Measurements from ENCODE around the gene LENEP.

LENEP gene

DNA sequence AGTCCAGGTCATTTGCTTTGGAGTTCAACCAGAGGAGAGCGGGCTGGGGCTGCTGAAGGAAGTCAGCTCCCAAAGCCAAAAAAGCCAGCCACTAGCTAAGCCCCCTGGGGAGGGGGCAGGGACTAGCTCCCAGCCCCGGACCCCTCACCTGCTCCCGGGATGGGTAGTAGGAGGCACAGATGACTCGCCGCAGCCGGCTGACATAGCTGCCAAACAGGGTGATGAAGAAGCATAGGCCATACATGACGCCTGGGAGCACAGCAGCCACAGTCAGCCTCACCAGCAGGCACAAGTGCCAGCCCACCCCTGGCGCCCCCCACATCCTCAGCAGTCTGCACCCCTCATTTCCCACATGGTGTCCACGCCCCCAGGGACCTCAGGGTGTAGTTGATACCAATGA lies 32.8 kb downstream of the LENEP start:
- DNase-seq (ENCODE audit: low read depth in 2 of 2, low spot score in 1 of 2): no peak

DNA sequence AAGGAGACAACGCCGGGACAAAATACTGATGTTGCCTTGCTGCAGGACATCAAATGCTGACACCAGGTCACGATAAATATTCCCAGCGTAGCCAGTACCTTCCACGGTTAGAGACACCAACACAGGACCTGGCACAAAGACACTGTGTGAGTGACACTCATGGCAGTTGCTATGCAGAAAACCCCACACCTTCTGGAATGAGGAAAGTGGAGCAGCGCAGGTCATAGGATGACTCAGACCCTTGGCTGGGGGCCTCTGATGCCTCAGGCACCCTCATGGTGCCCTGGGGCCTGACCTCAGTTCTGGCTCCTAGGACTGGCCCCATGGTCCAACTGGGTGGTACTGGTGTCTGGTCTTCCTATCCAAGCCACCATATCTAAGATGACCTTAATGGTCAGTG lies 33.2 kb downstream of the LENEP start:
- no peak for DNase-seq (ENCODE audit: low read depth in 2 of 2, low spot score in 1 of 2)

DNA sequence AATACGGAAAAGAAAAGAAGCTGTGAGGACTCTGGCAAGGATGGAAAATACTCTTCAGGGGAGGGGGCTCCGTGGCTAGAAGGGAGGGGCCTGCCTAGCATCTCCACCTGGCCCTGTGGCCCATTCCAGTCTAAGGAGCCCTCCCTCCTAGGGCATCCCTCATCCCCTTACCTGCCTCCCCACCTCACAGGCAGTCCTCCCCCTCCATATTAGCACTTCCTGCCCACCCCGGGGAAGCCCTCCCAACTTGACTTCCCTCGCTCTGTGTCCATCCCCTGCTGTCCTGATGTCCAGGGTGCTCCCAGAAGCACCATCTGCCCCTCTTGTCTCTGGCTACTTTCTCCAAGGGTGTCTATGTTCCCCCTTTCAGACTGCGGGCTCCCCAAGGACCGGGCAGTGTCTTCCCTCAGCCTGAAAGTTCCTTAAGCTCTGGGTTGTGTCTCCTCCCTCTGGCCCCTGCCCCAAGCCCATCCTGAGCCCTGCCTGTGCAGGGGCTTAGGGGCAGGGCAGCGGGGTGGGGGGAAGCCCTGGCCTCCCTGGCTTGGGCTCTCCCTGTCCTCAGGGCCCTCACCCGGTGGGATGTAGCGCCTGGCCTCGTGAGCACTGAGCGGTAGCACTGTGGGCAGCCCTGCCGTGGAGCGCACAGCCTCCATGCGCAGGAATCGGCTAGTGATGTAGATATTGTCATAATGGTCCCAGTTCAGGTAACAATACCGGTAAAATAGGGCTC lies 36.3 kb downstream of the LENEP start:
- no peak for DNase-seq (ENCODE audit: low read depth in 2 of 2, low spot score in 1 of 2)

DNA sequence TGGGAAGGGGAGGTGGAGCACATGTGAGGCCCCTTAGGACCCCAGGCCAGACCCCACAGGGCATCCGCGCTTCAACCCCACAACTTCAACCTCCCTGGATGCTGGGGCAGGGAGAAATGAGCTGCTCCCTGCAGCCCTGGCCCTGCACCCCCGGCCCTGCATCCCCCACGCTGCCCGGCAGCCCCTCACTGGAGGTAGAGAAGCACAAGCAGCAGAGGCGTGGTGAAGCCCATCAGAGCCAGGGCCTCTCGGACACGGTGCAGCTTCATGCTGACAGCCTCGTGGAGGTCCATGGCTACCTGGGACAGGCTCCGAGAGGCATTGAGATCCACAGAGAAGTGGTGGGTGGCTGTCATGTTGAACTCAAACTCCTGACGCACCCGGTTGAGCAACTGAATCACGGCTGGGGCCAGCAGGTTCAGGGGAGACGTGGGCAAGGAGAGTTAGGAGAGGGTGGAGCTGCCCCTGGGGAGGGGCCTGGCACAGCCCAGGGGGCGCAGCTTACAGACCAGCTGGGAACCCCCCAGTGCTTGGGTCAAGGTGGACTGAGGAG lies 36.9 kb downstream of the LENEP start:
- no peak for DNase-seq (ENCODE audit: low read depth in 2 of 2, low spot score in 1 of 2)

DNA sequence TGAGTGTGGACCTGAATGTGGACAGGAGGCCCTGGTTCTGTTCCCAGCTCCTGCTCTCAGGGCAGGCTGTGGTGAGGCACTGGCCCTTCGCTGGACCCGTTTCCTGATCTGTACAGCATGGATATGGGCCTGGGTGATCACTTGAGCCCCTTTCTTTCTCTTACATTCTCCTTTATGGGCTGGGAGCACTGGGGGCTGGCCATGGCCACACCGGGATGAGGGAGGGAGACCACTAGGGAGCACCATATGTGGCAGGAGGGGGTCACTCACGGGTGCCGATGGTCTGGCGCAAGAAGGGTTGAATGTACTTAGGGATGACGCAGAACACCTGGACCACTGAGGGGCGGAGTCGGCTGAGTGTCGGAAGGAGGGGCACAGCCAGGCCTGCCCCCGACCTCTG lies 37.5 kb downstream of the LENEP start:
- no peak for DNase-seq (ENCODE audit: low read depth in 2 of 2, low spot score in 1 of 2)

DNA sequence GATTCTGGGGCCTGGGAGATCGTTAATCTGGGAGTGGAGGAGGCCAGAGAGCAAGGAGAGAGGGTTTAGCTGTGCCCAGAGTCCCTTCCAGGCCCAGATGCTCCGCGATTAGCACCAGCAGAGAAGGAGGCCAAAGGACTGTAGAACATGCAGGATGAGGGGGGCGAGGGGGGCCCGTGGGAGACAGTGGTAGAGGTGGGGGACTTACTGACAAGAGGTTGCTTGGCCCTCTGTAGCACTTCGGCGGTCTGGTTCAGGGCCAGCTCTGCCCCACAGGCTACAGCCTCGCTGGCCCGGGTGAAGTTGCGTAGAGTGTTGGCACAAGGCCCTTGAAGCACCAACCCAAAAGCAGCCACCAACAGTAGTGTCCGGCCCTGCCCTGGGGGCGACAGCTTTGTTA lies 39.5 kb downstream of the LENEP start:
- no peak for DNase-seq (ENCODE audit: low read depth in 2 of 2, low spot score in 1 of 2)

DNA sequence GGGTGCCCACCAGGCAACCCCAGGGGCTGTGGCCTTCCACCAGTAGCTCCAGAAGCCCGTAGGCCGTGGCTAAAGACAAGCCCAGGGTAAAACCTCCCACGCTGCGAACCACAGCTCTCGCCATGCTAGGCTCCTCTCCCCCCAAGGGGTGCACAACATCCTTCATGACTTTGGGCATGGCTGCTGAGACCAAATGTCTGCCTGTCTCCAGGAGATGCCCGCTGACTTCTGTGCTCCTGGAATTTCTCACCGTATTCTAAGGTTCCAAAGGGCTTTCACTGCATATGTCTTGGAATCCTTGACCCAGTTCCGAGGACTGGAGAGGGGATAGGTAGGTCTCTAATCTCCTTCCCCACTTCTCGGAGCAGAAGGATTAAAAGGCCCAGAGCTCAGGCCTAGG lies 40.1 kb downstream of the LENEP start, which contains the start of the genes DCST1 and DCST2:
Gene DCST1, plus strand, starts transcription at position 301 of the 400 bp plus-strand sequence. CDS start 213 bp downstream, outside the sequence.
Gene DCST2, minus strand, starts transcription at position 258 of the 400 bp plus-strand sequence. Its CDS starts 80 bp downstream, at position 178.
- DNase-seq (ENCODE audit: low read depth in 2 of 2, low spot score in 1 of 2): no peak

DNA sequence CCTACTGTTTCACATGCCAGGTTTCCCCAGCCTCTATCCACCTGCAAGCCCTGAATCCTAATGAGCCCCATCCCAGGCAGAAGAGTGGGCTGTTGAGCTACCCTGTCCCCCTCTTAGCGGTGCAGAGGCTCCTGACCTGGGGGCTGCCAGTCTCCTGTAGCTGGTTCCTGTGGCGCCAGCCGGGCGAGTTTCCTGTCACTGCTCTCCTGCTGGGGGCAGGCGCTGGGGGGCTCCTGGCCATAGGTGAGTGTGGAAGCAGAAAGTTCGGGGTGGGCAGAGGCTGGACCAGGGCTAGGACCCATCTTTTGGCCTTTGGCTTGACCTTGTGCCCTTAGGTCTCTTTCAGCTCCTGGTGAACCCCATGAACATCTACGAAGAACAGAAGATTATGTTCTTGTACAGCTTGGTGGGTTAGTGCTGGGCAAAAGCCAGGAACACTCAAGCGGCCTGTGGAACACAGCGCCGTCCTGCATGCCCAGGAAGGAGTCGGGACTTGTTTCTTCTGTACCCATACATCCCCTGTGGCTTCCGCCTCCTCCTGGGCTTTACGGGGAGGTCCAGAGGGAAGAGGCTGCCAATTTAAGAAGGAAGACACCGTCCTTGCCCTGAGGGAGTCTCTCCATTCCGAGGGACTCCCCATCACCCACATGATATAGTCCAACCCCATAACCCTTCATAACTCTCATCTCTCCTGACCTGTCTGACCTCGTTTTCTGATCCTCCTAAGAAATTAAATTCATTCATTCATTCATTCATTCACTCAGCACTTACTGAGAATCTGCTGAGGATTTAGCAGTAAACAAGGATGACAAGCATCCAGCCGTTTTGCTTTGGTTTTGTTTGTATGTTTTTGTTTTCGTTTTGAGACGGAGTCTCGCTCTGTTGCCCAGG lies 41.2 kb downstream of the LENEP start:
- no peak for DNase-seq (ENCODE audit: low read depth in 2 of 2, low spot score in 1 of 2)

DNA sequence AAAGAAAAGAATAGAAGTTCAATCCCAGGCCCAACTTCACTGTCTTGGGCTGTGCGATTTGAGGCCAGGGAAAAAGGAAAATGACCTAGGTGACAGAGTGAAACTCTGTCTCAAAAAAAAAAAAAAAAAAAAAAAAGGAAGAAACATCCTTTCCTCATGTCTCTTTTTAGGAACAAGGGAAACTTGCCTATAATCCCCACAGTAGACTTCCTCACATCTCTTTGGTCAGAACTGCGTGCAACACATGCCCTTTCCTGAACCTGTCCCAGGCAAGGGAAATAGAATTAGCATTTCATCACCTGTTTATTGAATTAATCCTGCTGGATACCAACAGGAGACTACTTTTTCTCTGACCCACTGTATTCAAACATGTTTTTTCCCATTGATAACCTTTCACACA lies 42.5 kb downstream of the LENEP start:
- DNase-seq (ENCODE audit: low read depth in 2 of 2, low spot score in 1 of 2): no peak

DNA sequence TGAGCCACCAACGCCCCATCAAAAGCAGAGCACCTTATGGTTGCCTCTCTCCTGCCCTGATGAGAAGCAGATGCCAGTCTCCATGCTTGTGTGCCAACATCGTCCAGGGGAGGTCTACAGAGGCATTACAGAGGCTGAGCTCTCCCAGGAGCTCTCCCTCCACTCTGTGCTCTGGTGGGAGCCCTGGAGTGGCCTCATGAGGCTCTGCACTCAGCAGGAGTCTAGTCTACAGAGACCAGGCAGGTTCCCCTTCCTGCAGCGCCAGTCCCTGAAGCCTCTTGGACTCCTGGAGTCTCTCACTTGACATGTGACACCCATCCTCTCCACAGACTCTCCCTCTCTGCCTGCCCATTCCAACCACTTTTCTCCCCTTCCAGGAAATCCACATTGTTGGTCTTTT lies 43.7 kb downstream of the LENEP start:
- no peak for DNase-seq (ENCODE audit: low read depth in 2 of 2, low spot score in 1 of 2)

DNA sequence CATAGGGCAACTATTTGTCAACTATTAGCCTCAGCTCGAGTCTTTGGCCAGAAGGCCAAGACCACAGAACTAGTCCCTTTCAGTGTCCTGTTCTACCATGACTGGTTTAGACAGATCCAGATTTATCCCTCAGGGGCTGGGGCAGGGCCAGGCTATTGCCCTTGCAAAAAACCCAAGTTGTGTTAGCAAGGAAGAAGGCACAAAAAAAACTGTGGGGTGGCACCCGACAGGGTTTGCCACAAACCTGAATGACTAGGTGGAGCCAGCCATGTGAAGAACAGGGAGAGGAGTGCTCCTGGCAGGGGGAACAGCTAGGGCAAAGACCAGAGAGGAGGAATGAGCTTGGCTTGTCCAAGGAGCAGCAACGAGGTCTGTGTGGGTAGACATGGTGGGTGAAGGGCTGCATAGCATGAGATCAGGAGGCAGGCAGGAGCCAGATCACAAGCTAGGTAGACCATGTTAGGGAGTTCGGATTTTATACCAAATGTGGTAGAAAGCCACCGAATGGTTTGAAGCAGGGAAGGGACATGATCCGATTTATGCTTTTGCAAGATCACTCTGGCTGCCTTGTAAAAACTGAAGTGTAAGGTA lies 44.6 kb downstream of the LENEP start:
- DNase-seq (ENCODE audit: low read depth in 2 of 2, low spot score in 1 of 2): no peak

DNA sequence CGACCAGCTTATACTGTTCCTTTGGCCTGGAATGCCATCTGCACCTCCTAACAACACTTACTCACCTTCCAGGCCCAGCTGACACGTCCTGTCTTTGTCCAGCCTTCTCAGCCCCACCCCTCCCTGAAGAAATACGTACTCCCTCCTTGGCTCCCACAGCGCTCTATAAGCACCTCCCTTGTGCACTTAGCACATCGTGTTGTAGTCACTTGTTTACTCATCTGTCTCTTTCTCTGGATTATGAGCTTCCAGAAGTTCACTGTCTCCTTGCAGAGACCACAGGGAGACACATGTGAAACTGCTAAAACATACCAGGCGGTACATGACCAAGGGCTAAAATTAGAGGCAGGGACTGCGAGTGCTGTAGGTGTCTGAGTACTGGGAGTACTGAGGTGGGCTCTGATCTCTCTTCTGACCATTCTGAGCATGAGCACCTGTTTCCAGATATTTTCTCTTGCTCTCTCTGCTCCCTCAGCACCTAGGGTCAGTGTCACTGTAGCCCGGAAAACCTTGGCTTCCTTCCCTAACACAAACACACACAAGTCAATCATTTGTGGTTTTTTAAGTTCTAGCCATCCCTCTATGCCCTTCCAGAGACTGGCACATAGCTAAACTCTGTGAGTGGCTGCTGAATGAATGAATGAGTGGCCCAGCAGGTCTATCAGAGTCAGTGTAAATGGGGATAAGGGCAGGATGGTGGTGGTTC lies 45.4 kb downstream of the LENEP start:
- no peak for DNase-seq (ENCODE audit: low read depth in 2 of 2, low spot score in 1 of 2)

DNA sequence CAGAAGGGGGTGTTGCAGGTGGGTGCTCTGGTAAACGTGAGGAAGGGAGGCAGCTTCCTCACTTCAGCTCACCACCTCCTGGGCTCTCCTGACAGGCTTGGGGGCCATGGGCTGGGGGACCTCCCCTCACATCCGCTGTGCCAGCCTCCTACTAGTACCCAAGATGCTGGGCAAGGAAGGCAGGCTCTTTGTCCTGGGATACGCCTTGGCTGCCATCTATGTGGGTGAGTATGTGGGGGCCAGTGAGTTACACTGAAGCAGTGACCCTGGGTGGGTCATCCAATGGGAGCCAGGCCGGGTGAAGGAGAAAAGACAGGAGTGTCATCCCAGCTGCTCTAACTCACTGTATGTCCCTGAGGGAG lies 45.9 kb downstream of the LENEP start:
- DNase-seq (ENCODE audit: low read depth in 2 of 2, low spot score in 1 of 2): no peak

DNA sequence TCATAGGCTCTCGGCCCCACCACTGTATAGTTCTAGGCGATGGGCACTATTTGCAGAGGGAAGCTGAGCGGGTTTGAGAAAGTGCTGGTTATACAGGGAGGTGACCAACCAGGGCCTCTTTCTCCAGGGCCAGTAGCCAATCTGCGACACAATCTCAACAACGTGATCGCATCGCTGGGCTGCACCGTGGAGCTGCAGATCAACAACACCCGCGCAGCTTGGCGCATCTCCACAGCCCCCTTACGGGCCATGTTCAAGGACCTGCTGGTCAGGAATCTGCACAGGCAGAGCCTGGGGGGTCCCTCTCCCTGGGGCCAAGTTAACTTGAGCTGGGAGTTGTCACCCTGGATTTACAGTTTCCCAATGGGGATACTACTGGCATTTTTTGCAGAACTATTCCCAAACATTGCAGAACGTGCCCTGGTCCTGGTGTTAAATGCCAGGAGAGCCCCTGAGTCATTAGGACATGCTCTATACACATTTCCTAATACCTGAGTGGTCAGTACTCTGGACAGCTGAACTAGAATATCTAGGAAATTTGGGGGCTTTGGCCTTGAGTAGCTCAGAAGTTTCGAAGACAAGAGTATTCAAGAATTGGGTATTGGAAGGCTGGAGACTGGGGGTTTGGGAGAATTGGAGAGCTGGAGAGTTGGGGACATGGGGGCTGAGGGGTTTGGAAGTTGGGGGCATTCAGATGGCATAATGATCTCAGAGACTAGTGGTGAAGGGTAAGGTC lies 47.1 kb downstream of the LENEP start:
- no peak for DNase-seq (ENCODE audit: low read depth in 2 of 2, low spot score in 1 of 2)

DNA sequence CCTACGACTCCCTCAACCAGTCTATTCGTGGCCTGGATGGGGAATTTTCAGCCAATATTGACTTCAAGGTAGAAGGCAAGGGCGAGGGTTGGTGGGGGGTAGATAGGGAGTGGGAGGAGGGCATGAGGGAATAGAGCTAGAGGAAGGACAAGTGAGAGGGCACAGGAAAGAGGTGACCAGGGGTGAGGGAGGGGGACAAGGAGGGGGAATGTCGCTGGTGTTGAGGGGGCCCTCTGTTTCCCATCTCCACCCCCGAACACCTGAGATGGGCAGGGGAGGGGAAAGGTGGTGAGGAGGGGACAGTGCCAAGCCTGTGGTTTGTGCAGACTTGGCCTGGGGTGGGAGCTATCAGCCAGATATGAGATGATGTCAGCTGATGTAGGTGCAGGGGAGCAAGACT lies 49.4 kb downstream of the LENEP start:
- DNase-seq (ENCODE audit: low read depth in 2 of 2, low spot score in 1 of 2): no peak

DNA sequence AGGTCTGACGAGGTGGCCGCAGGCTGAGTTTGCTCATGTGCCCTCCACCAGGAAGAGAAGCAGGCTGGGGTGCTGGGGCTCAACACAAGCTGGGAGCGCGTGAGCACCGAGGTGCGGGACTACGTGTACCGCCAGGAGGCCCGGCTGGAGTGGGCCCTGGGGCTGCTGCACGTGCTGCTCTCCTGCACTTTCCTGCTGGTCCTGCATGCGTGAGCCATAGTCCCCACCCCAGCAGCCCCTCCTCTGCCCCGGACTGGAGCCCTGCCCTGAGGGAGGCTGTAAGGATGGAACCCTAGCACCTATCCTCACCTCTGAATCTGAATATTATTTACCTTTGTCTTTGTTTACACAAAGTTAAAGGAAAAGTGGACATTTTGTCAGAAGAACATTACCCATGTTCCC lies 49.9 kb downstream of the LENEP start:
- no peak for DNase-seq (ENCODE audit: low read depth in 2 of 2, low spot score in 1 of 2)

DNA sequence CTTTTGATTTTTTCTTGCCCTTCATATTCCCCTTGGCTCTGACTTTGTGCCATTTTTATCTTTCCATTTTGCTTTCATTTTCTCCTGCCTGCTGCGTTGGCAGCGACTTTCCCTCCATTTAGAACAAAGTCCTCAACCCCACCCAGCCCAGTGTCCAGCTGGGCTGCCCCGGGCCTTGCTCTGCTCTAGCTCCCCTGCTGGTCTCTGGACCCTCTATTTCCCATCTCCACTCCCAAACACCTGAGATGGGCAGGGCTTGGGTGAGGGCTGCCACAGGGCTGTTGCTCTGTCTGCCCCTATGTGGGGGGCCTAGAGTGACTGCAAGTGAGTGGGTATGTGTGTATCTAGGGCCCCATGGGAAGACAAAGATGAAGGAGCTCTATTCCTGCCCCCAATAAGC lies 50.4 kb downstream of the LENEP start:
- DNase-seq (ENCODE audit: low read depth in 2 of 2, low spot score in 1 of 2): no peak

Data from stimulated activated CD8-positive, alpha-beta memory T cell treated with anti-CD3 and anti-CD28 coated beads, Interleukin-4, amount 100 ng/mL, for 4 hours (primary cell).